Endothelial cell (in vitro differentiated cells): Measurements from ENCODE around the gene FKBP15. TPM values are rescaled to one million over a fixed set of nuclear protein-coding genes. Genes with fewer than 3 reads are reported as not detected.

Experiments used
- DNase-seq: peaks from one replicate; pipeline ENCODE4 v3.0.0; 2021; ENCODE audit warnings: low spot score
- H3K27ac Mint-ChIP-seq: one replicate; pipeline ENCODE4 v1.8.0; 2021; ENCODE audit warnings: mixed read lengths, inconsistent platforms; ENCODE audit not compliant: unreplicated experiment
- H3K27me3 Mint-ChIP-seq: one replicate; pipeline ENCODE4 v1.8.0; 2021; ENCODE audit warnings: mild to moderate bottlenecking, moderate library complexity, mixed read lengths, inconsistent platforms; ENCODE audit not compliant: unreplicated experiment
- H3K36me3 Mint-ChIP-seq: one replicate; pipeline ENCODE4 v1.8.0; 2021; ENCODE audit warnings: mild to moderate bottlenecking, low read depth, mixed read lengths, inconsistent platforms; ENCODE audit not compliant: unreplicated experiment
- H3K4me1 Mint-ChIP-seq: one replicate; pipeline ENCODE4 v1.8.0; 2021; ENCODE audit warnings: mild to moderate bottlenecking, mixed read lengths, inconsistent platforms; ENCODE audit not compliant: unreplicated experiment
- H3K4me3 Mint-ChIP-seq: one replicate; pipeline ENCODE4 v1.8.0; 2021; ENCODE audit warnings: mild to moderate bottlenecking, mixed read lengths, inconsistent platforms; ENCODE audit not compliant: unreplicated experiment
- H3K9me3 Mint-ChIP-seq: one replicate; pipeline ENCODE4 v1.8.0; 2021; ENCODE audit warnings: mixed read lengths, inconsistent platforms; ENCODE audit not compliant: unreplicated experiment
- CTCF ChIP-seq: fragments of 200-600 bp; sonication (generic); IDR thresholded peaks from one replicate; pipeline ENCODE4 v1.5.0; 2021; ENCODE audit warnings: antibody characterized with exemption; ENCODE audit not compliant: unreplicated experiment
- long read RNA-seq: library from polyadenylated mRNA; unstranded; transcript quantifications from one replicate; pipeline ENCODE4 v2.0.0, GENCODE V29; 2020; ENCODE audit not compliant: unreplicated experiment
- total RNA-seq: library from RNA; stranded (reverse); fragmentation: NEBNext Ultra II Directional; extraction: Animal tissue kit (Norgen Biotek cat#: 25700); gene quantifications from one replicate; pipeline ENCODE4 v1.2.1, GENCODE V29; 2021; ENCODE audit not compliant: unreplicated experiment

Gene FKBP15
- 30.2 TPM for total RNA-seq
- long read RNA-seq, full-length matches to known transcripts = 2 of 12 reads
- long read RNA-seq, partial matches to known transcripts = 5 of 12 reads
- long read RNA-seq, other reads (novel, unspliced or antisense) = 5 of 12 reads

GRCh38 chr9:113221003-113221799 lies at the start of gene FKBP15, which contains the start of gene SLC31A1:
TSS of gene FKBP15 (minus strand) at chr9:113221277. CDS start at chr9:113221243, 34 bp downstream.
TSS of gene SLC31A1 (plus strand) at chr9:113221544. CDS start at chr9:113256149, 34,605 bp downstream.
- no peak for TF ChIP-seq CTCF
- H3K27me3 Mint-ChIP-seq = peaks cover 8% of the 10 kb centered on the region

GRCh38 chr9:113269871-113270270 lies 48.8 kb upstream of the FKBP15 start:
- no peaks in the 10 kb centered on the region for H3K9me3 Mint-ChIP-seq
- no peak overlapping the region for H3K4me3 Mint-ChIP-seq
- H3K36me3 Mint-ChIP-seq = peaks cover 32% of the 10 kb centered on the region
- no peaks in the 10 kb centered on the region for H3K4me1 Mint-ChIP-seq
- no peak overlapping the region for H3K27ac Mint-ChIP-seq
- no peak for TF ChIP-seq CTCF
- DNase-seq = no peak
- H3K27me3 Mint-ChIP-seq = no peaks in the 10 kb centered on the region

More at GRCh38 chr9:113221003-113221799, at the start of gene FKBP15, which contains the start of gene SLC31A1:
- H3K9me3 Mint-ChIP-seq = no peaks in the 10 kb centered on the region
- H3K27ac Mint-ChIP-seq = peak within 1 kb of the TSS; percentile 92
- peak; percentile 98 for DNase-seq
- H3K4me1 Mint-ChIP-seq = peaks cover 22% of the 10 kb centered on the region
- H3K36me3 Mint-ChIP-seq = peaks cover 3% of the 10 kb centered on the region
- peak within 1 kb of the TSS; percentile 97 for H3K4me3 Mint-ChIP-seq

GRCh38 chr9:113269355-113269754 lies 48.3 kb upstream of the FKBP15 start:
- no peaks in the 10 kb centered on the region for H3K27me3 Mint-ChIP-seq
- H3K9me3 Mint-ChIP-seq = no peaks in the 10 kb centered on the region
- no peak overlapping the region for H3K27ac Mint-ChIP-seq
- DNase-seq = no peak
- H3K36me3 Mint-ChIP-seq = peaks cover 34% of the 10 kb centered on the region
- no peak overlapping the region for H3K4me3 Mint-ChIP-seq
- no peaks in the 10 kb centered on the region for H3K4me1 Mint-ChIP-seq
- TF ChIP-seq CTCF = no peak

- Mint-ChIP-seq H3K27ac (no peak overlapping the region), H3K9me3 (no peaks in the 10 kb centered on the region), H3K36me3 (peaks cover 34% of the 10 kb centered on the region), H3K4me3 (no peak overlapping the region), H3K27me3 (no peaks in the 10 kb centered on the region), H3K4me1 (no peaks in the 10 kb centered on the region)
- TF ChIP-seq CTCF = no peak
- no peak for DNase-seq
These were observed 47.0 kb upstream of the FKBP15 start for GRCh38 chr9:113267911-113268566.

GRCh38 chr9:113266174-113266573 lies 45.1 kb upstream of the FKBP15 start:
- Mint-ChIP-seq H3K27me3 (peaks cover 4% of the 10 kb centered on the region), H3K4me3 (no peak overlapping the region), H3K4me1 (no peaks in the 10 kb centered on the region)

More at GRCh38 chr9:113266174-113266573, 45.1 kb upstream of the FKBP15 start:
- no peak overlapping the region for H3K27ac Mint-ChIP-seq
- no peaks in the 10 kb centered on the region for H3K9me3 Mint-ChIP-seq
- peaks cover 27% of the 10 kb centered on the region for H3K36me3 Mint-ChIP-seq
- no peak for TF ChIP-seq CTCF
- DNase-seq = no peak
